ENCODE data around the gene DUS1L.

Gene DUS1L

DNA sequence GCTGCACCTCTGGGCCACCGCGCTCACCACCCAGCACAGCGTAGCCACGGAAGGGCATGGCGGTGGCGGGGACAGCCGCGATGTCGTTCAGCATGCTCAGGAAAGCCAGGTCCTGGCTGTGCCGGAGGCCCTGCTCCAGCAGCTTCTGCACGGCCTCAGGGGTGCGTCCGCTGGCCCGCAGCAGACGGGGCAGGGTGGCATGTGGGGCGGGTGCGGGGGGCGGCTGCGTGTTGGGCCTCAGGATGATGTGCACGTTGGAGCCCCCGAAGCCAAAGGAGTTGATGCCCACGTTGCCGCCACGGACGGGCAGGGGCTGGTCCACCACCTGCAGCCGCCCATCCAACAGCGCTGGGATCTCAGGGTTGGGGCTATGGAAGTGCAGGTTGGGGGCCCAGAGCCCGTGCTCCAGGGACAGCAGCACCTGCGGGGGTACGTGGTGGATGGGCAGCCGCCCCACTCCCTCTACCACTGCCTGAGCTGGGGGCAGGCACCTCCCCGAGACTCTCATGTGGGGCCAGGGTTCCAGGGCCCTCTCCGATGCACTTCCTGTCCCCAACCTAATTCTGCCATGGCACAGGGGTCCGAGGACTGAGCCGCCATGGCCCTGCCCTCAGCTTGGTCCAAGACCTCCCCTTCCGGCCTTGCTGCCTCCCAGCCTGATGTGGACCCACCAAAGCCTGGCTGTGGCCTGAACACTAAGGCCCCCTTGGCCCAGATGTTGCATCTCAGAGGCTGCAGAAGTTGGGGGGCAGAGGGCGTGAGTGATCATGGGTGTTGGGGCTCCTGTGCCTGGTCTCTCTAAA lies 25.9 kb upstream of the DUS1L start:
- no peak overlapping the region for H3K56ac ChIP-seq (ENCODE audit: low read length)
- no peak overlapping the region for H2BK15ac ChIP-seq (replicated peaks; ENCODE audit: low read depth)
- no peak overlapping the region for H2AK5ac ChIP-seq (ENCODE audit: low read length)
- no CpG with 5 or more reads among the region's 37 CpGs for WGBS (ENCODE audit: extremely low coverage, insufficient coverage, low lambda C conversion rate)
- H3K4me2 ChIP-seq (ENCODE audit: low read length), result no peak overlapping the region
- peaks cover 45% of the 10 kb centered on the region for H3K79me2 ChIP-seq (ENCODE audit: control insufficient read depth, insufficient read depth, low read length)
- DNase-seq, result no peak
- peaks cover 53% of the 10 kb centered on the region for H3K36me3 ChIP-seq (ENCODE audit: control insufficient read depth, insufficient read depth, low read length)
- no peak overlapping the region for H3K4me3 ChIP-seq (ENCODE audit: low read length)
- peaks cover 22% of the 10 kb centered on the region for H3K79me1 ChIP-seq (ENCODE audit: low read length)
- H4K5ac ChIP-seq (ENCODE audit: low read length), result no peak overlapping the region
- H4K8ac ChIP-seq (ENCODE audit: low read depth, low read length), result no peak overlapping the region
- no peaks in the 10 kb centered on the region for H3K4me1 ChIP-seq (ENCODE audit: control insufficient read depth, low read depth, low read length)
- H2BK5ac ChIP-seq (ENCODE audit: low read length), result no peak overlapping the region
- no peak overlapping the region for H3K18ac ChIP-seq (ENCODE audit: low read length)
- no peak overlapping the region for H3K9ac ChIP-seq (ENCODE audit: low read length)
- no peak overlapping the region for H3K4ac ChIP-seq (ENCODE audit: low read depth, low read length)
- no peak overlapping the region for H3K27ac ChIP-seq (ENCODE audit: low read depth, low read length)
- no peak overlapping the region for H2BK120ac ChIP-seq (ENCODE audit: low read depth, low read length)
- no peak overlapping the region for H3K23ac ChIP-seq (ENCODE audit: low read length)
- H3K27me3 ChIP-seq (ENCODE audit: insufficient read depth, low read length, poor library complexity), result no peaks in the 10 kb centered on the region

DNA sequence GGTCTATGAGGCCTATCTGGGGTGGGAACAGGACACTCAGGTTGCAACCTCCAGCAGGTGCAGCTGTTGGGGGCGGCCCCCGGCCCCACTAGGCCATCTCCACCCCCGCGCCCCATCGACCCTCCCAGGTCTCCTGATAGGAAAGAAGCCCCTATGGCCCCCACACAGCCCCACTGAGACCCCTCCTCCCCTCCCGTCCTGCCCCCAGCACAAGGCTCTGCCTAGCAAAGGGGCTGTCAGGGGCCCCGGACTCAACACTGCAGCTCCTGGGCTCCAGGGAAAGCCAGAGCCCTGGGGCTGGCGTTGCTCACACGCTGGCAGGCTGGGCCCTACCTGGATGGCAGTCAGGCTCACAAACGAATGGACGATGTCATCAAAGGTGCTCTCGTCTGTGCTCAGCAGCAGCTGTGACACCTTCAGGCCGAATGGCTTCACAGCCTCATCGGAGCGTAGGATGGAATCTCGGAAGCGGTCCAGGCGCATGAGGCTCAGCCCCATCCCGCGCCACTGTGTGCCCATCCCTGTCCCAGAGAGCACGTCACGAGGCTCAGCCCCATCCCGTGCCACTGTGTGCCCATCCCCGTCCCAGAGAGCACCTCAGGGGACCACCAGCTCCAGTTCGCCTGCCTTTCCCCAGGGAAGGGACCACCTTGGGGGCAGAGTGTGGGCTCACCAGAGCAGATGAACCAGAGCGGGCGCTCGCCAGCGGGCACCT lies 25.1 kb upstream of the DUS1L start:
- peaks cover 37% of the 10 kb centered on the region for H3K79me2 ChIP-seq (ENCODE audit: control insufficient read depth, insufficient read depth, low read length)
- no peak overlapping the region for H3K23ac ChIP-seq (ENCODE audit: low read length)
- no peak overlapping the region for H3K27ac ChIP-seq (ENCODE audit: low read depth, low read length)
- H3K4me1 ChIP-seq (ENCODE audit: control insufficient read depth, low read depth, low read length), result no peaks in the 10 kb centered on the region
- no peak overlapping the region for H3K4me3 ChIP-seq (ENCODE audit: low read length)
- no peak overlapping the region for H2BK5ac ChIP-seq (ENCODE audit: low read length)
- no peak overlapping the region for H4K5ac ChIP-seq (ENCODE audit: low read length)
- no CpG with 5 or more reads among the region's 29 CpGs for WGBS (ENCODE audit: extremely low coverage, insufficient coverage, low lambda C conversion rate)
- DNase-seq, result no peak
- no peak overlapping the region for H2AK5ac ChIP-seq (ENCODE audit: low read length)
- H3K18ac ChIP-seq (ENCODE audit: low read length), result no peak overlapping the region
- no peak overlapping the region for H3K56ac ChIP-seq (ENCODE audit: low read length)
- H3K27me3 ChIP-seq (ENCODE audit: insufficient read depth, low read length, poor library complexity), result no peaks in the 10 kb centered on the region
- H2BK15ac ChIP-seq (replicated peaks; ENCODE audit: low read depth), result no peak overlapping the region
- no peak overlapping the region for H3K4ac ChIP-seq (ENCODE audit: low read depth, low read length)
- no peak overlapping the region for H3K4me2 ChIP-seq (ENCODE audit: low read length)
- H3K79me1 ChIP-seq (ENCODE audit: low read length), result peaks cover 22% of the 10 kb centered on the region
- H3K9ac ChIP-seq (ENCODE audit: low read length), result no peak overlapping the region
- no peak overlapping the region for H2BK120ac ChIP-seq (ENCODE audit: low read depth, low read length)
- peaks cover 59% of the 10 kb centered on the region for H3K36me3 ChIP-seq (ENCODE audit: control insufficient read depth, insufficient read depth, low read length)
- H4K8ac ChIP-seq (ENCODE audit: low read depth, low read length), result no peak overlapping the region

DNA sequence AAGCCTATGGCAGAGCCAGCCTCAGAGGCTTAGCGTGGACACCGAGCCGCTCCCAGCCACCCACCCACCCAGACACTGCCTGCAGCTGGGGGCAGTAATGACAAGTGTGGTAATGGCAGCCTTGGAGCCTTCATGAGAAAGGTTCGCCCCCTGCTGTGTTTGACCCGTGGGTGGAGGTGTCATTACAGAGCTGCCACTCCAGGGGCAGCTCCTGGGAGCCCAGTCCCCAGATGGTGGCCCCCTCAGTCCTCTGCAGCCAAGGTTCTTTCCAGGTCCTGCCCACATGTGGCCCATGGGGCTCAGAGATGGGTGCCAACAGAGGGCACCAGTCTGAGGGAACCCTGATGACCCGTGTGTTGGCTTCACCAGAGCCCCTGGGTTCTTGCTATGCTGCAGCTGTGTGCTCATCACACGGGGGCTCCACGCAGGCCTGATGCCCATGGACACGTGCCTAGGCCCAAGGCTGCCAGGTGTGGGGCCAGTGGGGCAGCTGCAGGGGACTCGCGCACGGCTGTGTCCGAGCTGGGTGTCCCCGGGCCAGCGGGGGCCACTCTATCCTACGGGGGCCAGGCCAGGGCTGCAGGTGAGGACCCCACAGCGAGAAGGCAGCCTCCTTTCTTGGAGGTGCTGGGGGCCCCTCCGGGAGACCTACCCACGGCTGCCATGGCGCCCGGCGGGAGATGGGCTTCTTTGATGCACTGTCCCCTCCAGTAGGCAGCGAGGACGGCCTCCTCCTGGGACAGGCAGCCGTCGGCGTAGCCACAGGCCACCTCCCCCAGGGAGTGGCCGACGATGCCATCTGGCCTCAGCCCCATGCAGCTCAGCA lies 24.3 kb upstream of the DUS1L start:
- no CpG with 5 or more reads among the region's 29 CpGs for WGBS (ENCODE audit: extremely low coverage, insufficient coverage, low lambda C conversion rate)
- H2AK5ac ChIP-seq (ENCODE audit: low read length), result no peak overlapping the region
- peaks cover 62% of the 10 kb centered on the region for H3K36me3 ChIP-seq (ENCODE audit: control insufficient read depth, insufficient read depth, low read length)

DNA sequence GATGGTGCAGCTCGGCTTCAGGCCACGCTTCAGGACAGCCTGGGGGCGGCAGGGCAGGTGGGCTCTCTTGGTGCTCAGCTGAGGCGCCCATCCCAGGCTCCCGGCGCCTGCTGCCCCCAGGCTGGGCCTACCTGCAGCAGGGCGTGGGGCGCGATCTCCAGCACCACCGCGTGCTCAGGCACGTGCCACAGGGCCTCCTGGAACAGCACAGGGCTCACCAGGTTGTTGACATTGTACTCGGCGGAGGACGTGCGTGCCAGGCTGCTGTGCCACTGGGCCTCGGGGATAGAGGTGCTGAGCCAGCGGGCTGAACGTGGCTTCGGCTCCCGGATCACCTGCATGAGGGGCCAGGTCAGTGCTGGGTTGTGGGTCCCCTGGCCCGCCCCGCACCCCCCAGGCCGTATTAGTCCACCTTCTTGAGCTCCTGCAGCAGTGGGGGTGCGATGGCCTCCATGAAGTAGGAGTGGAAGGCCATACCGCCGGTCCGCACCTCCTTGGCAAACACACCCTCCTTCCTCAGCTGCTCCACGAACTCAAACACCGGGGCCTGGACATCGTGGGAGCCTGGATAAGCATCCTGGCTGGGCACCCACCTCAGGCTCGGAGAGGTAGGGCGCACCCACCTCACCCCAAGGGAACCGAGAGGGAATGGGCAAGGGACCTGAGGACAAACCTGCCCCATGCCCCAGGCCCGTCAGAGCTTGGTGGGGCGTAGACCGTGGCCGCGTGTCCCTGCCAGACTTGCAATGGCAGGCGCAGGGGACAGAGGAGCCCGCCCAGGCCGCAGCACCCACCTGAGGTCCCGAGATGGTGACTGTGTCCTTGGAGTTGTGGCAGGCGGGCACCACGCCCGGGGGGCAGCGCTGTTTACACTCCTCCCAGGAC lies 23.5 kb upstream of the DUS1L start:
- no CpG with 5 or more reads among the region's 47 CpGs for WGBS (ENCODE audit: extremely low coverage, insufficient coverage, low lambda C conversion rate)
- Histone ChIP-seq H2BK5ac (ENCODE audit: low read length) (no peak overlapping the region), H3K27ac (ENCODE audit: low read depth, low read length) (no peak overlapping the region), H3K56ac (ENCODE audit: low read length) (no peak overlapping the region), H3K4me3 (ENCODE audit: low read length) (no peak overlapping the region), H3K36me3 (ENCODE audit: control insufficient read depth, insufficient read depth, low read length) (peaks cover 63% of the 10 kb centered on the region), H3K79me1 (ENCODE audit: low read length) (peaks cover 23% of the 10 kb centered on the region), H2BK15ac (replicated peaks; ENCODE audit: low read depth) (no peak overlapping the region), H3K18ac (ENCODE audit: low read length) (no peak overlapping the region), H3K9ac (ENCODE audit: low read length) (no peak overlapping the region), H3K4me1 (ENCODE audit: control insufficient read depth, low read depth, low read length) (no peaks in the 10 kb centered on the region), H4K5ac (ENCODE audit: low read length) (no peak overlapping the region), H3K79me2 (ENCODE audit: control insufficient read depth, insufficient read depth, low read length) (peaks cover 25% of the 10 kb centered on the region), H3K4ac (ENCODE audit: low read depth, low read length) (no peak overlapping the region), H3K23ac (ENCODE audit: low read length) (no peak overlapping the region), H3K4me2 (ENCODE audit: low read length) (no peak overlapping the region), H2BK120ac (ENCODE audit: low read depth, low read length) (no peak overlapping the region), H4K8ac (ENCODE audit: low read depth, low read length) (no peak overlapping the region), H3K27me3 (ENCODE audit: insufficient read depth, low read length, poor library complexity) (no peaks in the 10 kb centered on the region), H2AK5ac (ENCODE audit: low read length) (no peak overlapping the region)
- no peak for DNase-seq

More for the DNA sequence above, 24.3 kb upstream of the DUS1L start:
- H3K4ac ChIP-seq (ENCODE audit: low read depth, low read length), result no peak overlapping the region
- H3K23ac ChIP-seq (ENCODE audit: low read length), result no peak overlapping the region
- H4K8ac ChIP-seq (ENCODE audit: low read depth, low read length), result no peak overlapping the region
- H2BK120ac ChIP-seq (ENCODE audit: low read depth, low read length), result no peak overlapping the region
- H3K4me2 ChIP-seq (ENCODE audit: low read length), result no peak overlapping the region
- no peak overlapping the region for H3K56ac ChIP-seq (ENCODE audit: low read length)
- no peaks in the 10 kb centered on the region for H3K27me3 ChIP-seq (ENCODE audit: insufficient read depth, low read length, poor library complexity)
- H2BK5ac ChIP-seq (ENCODE audit: low read length), result no peak overlapping the region
- no peaks in the 10 kb centered on the region for H3K4me1 ChIP-seq (ENCODE audit: control insufficient read depth, low read depth, low read length)
- no peak overlapping the region for H4K5ac ChIP-seq (ENCODE audit: low read length)
- DNase-seq, result no peak
- no peak overlapping the region for H2BK15ac ChIP-seq (replicated peaks; ENCODE audit: low read depth)
- H3K79me2 ChIP-seq (ENCODE audit: control insufficient read depth, insufficient read depth, low read length), result peaks cover 30% of the 10 kb centered on the region
- no peak overlapping the region for H3K9ac ChIP-seq (ENCODE audit: low read length)
- H3K18ac ChIP-seq (ENCODE audit: low read length), result no peak overlapping the region
- peaks cover 22% of the 10 kb centered on the region for H3K79me1 ChIP-seq (ENCODE audit: low read length)
- H3K4me3 ChIP-seq (ENCODE audit: low read length), result no peak overlapping the region
- no peak overlapping the region for H3K27ac ChIP-seq (ENCODE audit: low read depth, low read length)

Measured in mesendoderm (in vitro differentiated cells).